K562 (cell line): Measurements from ENCODE around the gene BRINP1. TPM values are rescaled to one million over a fixed set of nuclear protein-coding genes. Genes with fewer than 3 reads are reported as not detected.

ENCODE experiments used
- ATAC-seq: fragments of 200-7000 bp; cut with Tn5 transposase; 3 replicates; pipeline ENCODE4 v1.9.1; 2020; ENCODE audit warnings: moderate library complexity
- BruUV-seq: library from RNA; stranded (reverse); fragments of 400-500 nt; replicated peaks from 2 replicates; lab custom pipeline; 2021; lab: Mats Ljungman, UMichigan
- CTCF ChIA-PET: fragments of 300-600 bp; formaldehyde crosslinking; extraction: SDS; loops from one replicate; lab custom pipeline; 2021; ENCODE audit warnings: low intra/inter-chr PET ratio; lab: Yijun Ruan, JAX
- POLR2A ChIA-PET: fragments of 300-600, 350-650 bp; sonication (Branson Sonifier 250); formaldehyde crosslinking; extraction: SDS; loops from one replicate; lab custom pipeline; 2021; ENCODE audit warnings: antibody characterized with exemption, inconsistent platforms; lab: Yijun Ruan, JAX
- DNase-seq, 4 experiments: peaks; one replicate each; pipeline versions ENCODE4 v3.0.0 to v3.0.0-alpha.2; 2011 to 2018; ENCODE audit warnings: low spot score in 3 of 4, mixed read lengths in 3 of 4; ENCODE audit errors: extremely low read depth in 1 of 4
- FAIRE-seq: peaks from 2 replicates; lab custom pipeline; 2011; peaks lifted over from hg19 to GRCh38; lab: Jason Lieb, UNC
- H2AFZ ChIP-seq: 2 replicates; pipeline ENCODE4 v1.6.0; 2011; ENCODE audit warnings: low read depth, low read length, control low read depth, inconsistent platforms
- H3K27ac ChIP-seq: fragments of 200-600 bp; 3 replicates; pipeline ENCODE4 v1.8.0; 2011; ENCODE audit warnings: low read depth, mild to moderate bottlenecking, control low read depth, inconsistent platforms, low read length, moderate library complexity, mixed read lengths; ENCODE audit errors: extremely low read depth
- H3K27me3 ChIP-seq, 2 experiments: fragments of 300-600 bp in 1 of 2; 2 replicates in 1 of 2; 3 replicates in 1 of 2; pipeline versions ENCODE4 v1.6.0 to v1.8.0; 2011; ENCODE audit warnings: inconsistent platforms in 2 of 2, low read length in 2 of 2, mild to moderate bottlenecking in 1 of 2, mixed read lengths in 1 of 2, moderate library complexity in 1 of 2; ENCODE audit not compliant: control insufficient read depth in 2 of 2, insufficient read depth in 2 of 2
- H3K36me3 ChIP-seq: fragments of 300-600 bp; 3 replicates; pipeline ENCODE4 v1.8.0; 2011; ENCODE audit warnings: mild to moderate bottlenecking, low read length, inconsistent platforms; ENCODE audit not compliant: control insufficient read depth, insufficient read depth
- H3K4me1 ChIP-seq, 2 experiments: fragments of 200-600 bp in 1 of 2; replicated peaks in 1 of 2; 2 replicates in 1 of 2; 3 replicates in 1 of 2; pipeline versions ENCODE4 v1.5.1 to v1.8.0; 2011; ENCODE audit warnings: inconsistent platforms in 2 of 2, low read length in 2 of 2, mild to moderate bottlenecking in 1 of 2, mixed read lengths in 1 of 2, moderate library complexity in 1 of 2; ENCODE audit not compliant: control insufficient read depth in 2 of 2, insufficient read depth in 2 of 2
- H3K4me2 ChIP-seq: 2 replicates; pipeline ENCODE4 v1.6.1; 2011; ENCODE audit warnings: low read length, control low read depth, inconsistent platforms, mixed read lengths; ENCODE audit not compliant: insufficient read depth
- H3K4me3 ChIP-seq: fragments of 200-600 bp; sonication (generic), shearing (Covaris generic); 2 replicates; pipeline ENCODE4 v1.5.1; 2016; ENCODE audit warnings: control low read depth, inconsistent platforms
- H3K79me2 ChIP-seq: fragments of 200-600 bp; 3 replicates; pipeline ENCODE4 v1.8.0; 2011; ENCODE audit warnings: low read length, inconsistent platforms; ENCODE audit not compliant: control insufficient read depth, insufficient read depth
- H3K9ac ChIP-seq, 2 experiments: 2 replicates each; pipeline versions ENCODE4 v1.6.0 to v1.6.1; 2011; ENCODE audit warnings: low read depth in 2 of 2, low read length in 2 of 2, control low read depth in 1 of 2, inconsistent platforms in 1 of 2, mild to moderate bottlenecking in 1 of 2, mixed read lengths in 1 of 2; ENCODE audit not compliant: insufficient read depth in 1 of 2
- H3K9me1 ChIP-seq: one replicate; pipeline ENCODE4 v1.6.0; 2011; ENCODE audit warnings: inconsistent platforms, mild to moderate bottlenecking, low read length, moderate library complexity; ENCODE audit not compliant: control insufficient read depth, insufficient read depth
- H3K9me3 ChIP-seq: replicated peaks from 2 replicates; pipeline ENCODE4 v1.5.1; 2011; ENCODE audit warnings: low read depth, low read length, inconsistent platforms; ENCODE audit not compliant: control insufficient read depth, insufficient read depth
- H4K20me1 ChIP-seq: replicated peaks from 2 replicates; pipeline ENCODE4 v1.6.1; 2011; ENCODE audit warnings: low read length, inconsistent platforms, mixed read lengths; ENCODE audit not compliant: control insufficient read depth, insufficient read depth
- PTTG1 ChIP-seq: fragments of 450-650 bp; IDR thresholded peaks from 2 replicates; pipeline ENCODE4 v1.6.1; 2016; ENCODE audit warnings: low read depth, mild to moderate bottlenecking, missing genetic modification characterization, missing compliant biosample characterization
- ZNF232 ChIP-seq: sonication (generic); formaldehyde crosslinking; IDR thresholded peaks from 2 replicates; pipeline ENCODE4 v1.8.0; 2022; ENCODE audit warnings: mild to moderate bottlenecking, missing genetic modification reagents
- ZNF584 ChIP-seq: fragments of 200-800 bp; sonication (Bioruptor generic); IDR thresholded peaks from 2 replicates; pipeline ENCODE4 v1.6.1; 2016; ENCODE audit warnings: low read depth, mild to moderate bottlenecking, missing genetic modification characterization, missing compliant biosample characterization
- ZNF699 ChIP-seq: fragments of 250-450 bp; sonication (Bioruptor Pico); IDR thresholded peaks from 2 replicates; pipeline ENCODE4 v1.8.0; 2021; ENCODE audit warnings: mild to moderate bottlenecking, moderate library complexity; ENCODE audit not compliant: insufficient replicate concordance
- in situ Hi-C: fragments of 300-500 bp; cut with MboI; formaldehyde crosslinking; loops from 4 replicates; pipeline ENCODE4 v1.15.0; 2018; ENCODE audit warnings: inconsistent platforms, mixed read lengths
- intact Hi-C: fragments of 100-400 bp; cut with micrococcal nuclease; formaldehyde crosslinking; loops from 2 replicates; pipeline ENCODE4 v1.14.2; 2022
- polyA plus RNA-seq, 8 experiments: library from polyadenylated mRNA; depleted of rRNA in 4 of 8; stranded (reverse) in 5 of 8; unstranded in 3 of 8; fragments of >200 nt; fragmentation: Nextera tagmentation in 2 of 8; fragmentation: Illumina TruSeq in 1 of 8; extraction: Ambion mirVana in 2 of 8; extraction: Trizol in 1 of 8; gene quantifications; 2 replicates each; pipeline versions ENCODE4 v1.2.1 to v1.2.3, GENCODE V29; 2011 to 2014; ENCODE audit warnings: inconsistent platforms in 1 of 8, missing spikeins in 1 of 8
- total RNA-seq, 7 experiments: library from RNA; depleted of rRNA in 6 of 7; stranded (reverse); fragments of >200 nt in 6 of 7; fragmentation: Illumina TruSeq in 2 of 7; extraction: Trizol in 2 of 7; gene quantifications; 2 replicates each; pipeline versions ENCODE4 v1.2.1 to v1.2.3, GENCODE V29; 2011 to 2021; ENCODE audit warnings: low replicate concordance in 1 of 7
- TF ChIP-seq, protein P1 (sequence below): fragments of 450-650 bp; IDR thresholded peaks from 2 replicates; pipeline ENCODE4 v1.6.1; 2017; ENCODE audit warnings: antibody characterized with exemption, mild to moderate bottlenecking

Gene BRINP1
- total and polyA plus RNA-seq, 9 of the 15 experiments (the other 6 are each of a cell fraction or from before 2014, with no cell fraction given): not detected

DNA sequence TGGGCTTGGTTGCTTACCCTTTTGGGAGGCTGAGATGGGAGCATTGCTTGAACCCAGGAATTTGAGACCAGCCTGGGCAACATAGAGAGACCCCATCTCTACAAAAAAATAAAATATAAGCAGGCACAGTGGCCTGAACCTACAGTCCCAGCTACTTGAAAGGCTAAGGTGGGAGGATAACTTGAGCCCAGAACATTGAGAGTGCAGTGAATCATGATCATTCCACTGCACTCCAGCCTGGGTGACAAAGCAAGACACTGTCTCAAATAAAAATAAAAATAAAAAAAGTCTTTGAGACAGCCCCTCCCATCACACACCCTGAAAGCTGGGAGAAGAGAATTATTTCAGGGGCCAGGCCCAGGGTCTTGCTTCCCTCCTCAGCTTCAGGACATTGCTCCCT lies 251.8 kb downstream of the BRINP1 start:
- BruUV-seq: no TSS peak
- POLR2A ChIA-PET: no interaction called here
- H3K27me3 ChIP-seq: no peaks in the 10 kb centered on the region
- DNase-seq: no peak
- no peak overlapping the region for H3K4me3 ChIP-seq
- no peaks in the 10 kb centered on the region for H3K36me3 ChIP-seq
- H4K20me1 ChIP-seq: no peaks in the 10 kb centered on the region
- no peak overlapping the region for H3K9ac ChIP-seq
- H2AFZ ChIP-seq: no peak overlapping the region
- no peak overlapping the region for H3K27ac ChIP-seq
- CTCF ChIA-PET: no interaction called here
- no peak for FAIRE-seq
- no peaks in the 10 kb centered on the region for H3K9me3 ChIP-seq
- no peaks in the 10 kb centered on the region for H3K9me1 ChIP-seq
- no peaks in the 10 kb centered on the region for H3K79me2 ChIP-seq
- H3K4me2 ChIP-seq: no peak overlapping the region
- no peak for ATAC-seq
- in situ Hi-C loops (no loop called here), intact Hi-C loops (no loop called here)
- no peaks in the 10 kb centered on the region for H3K4me1 ChIP-seq
- no peak for TF ChIP-seq PTTG1
- no peak for TF ChIP-seq ZNF699
- TF ChIP-seq, protein P1, sequence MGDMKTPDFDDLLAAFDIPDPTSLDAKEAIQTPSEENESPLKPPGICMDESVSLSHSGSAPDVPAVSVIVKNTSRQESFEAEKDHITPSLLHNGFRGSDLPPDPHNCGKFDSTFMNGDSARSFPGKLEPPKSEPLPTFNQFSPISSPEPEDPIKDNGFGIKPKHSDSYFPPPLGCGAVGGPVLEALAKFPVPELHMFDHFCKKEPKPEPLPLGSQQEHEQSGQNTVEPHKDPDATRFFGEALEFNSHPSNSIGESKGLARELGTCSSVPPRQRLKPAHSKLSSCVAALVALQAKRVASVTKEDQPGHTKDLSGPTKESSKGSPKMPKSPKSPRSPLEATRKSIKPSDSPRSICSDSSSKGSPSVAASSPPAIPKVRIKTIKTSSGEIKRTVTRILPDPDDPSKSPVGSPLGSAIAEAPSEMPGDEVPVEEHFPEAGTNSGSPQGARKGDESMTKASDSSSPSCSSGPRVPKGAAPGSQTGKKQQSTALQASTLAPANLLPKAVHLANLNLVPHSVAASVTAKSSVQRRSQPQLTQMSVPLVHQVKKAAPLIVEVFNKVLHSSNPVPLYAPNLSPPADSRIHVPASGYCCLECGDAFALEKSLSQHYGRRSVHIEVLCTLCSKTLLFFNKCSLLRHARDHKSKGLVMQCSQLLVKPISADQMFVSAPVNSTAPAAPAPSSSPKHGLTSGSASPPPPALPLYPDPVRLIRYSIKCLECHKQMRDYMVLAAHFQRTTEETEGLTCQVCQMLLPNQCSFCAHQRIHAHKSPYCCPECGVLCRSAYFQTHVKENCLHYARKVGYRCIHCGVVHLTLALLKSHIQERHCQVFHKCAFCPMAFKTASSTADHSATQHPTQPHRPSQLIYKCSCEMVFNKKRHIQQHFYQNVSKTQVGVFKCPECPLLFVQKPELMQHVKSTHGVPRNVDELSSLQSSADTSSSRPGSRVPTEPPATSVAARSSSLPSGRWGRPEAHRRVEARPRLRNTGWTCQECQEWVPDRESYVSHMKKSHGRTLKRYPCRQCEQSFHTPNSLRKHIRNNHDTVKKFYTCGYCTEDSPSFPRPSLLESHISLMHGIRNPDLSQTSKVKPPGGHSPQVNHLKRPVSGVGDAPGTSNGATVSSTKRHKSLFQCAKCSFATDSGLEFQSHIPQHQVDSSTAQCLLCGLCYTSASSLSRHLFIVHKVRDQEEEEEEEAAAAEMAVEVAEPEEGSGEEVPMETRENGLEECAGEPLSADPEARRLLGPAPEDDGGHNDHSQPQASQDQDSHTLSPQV: no peak
- no peak for TF ChIP-seq ZNF584 (CRISPR knock-in tag)
- TF ChIP-seq ZNF232 (CRISPR knock-in tag): no peak
- TF ChIP-seq, all 486 proteins: peak for 0
